ENCODE data around the gene FOXK2. TPM values are rescaled to one million over a fixed set of nuclear protein-coding genes. Genes with fewer than 3 reads are reported as not detected.

The FOXK2 gene
- total RNA-seq, 3 donors from 2014 or later (not counting 1 experiment from before 2014, with no cell fraction given): 42.5 to 50.0 (median 46.4) TPM

- Mint-ChIP-seq H3K4me1 (peaks cover 0 to 8% of the 10 kb centered on the region in 2 donors), H3K4me3 (no peak overlapping the region), H3K27me3 (ENCODE audit: low read depth in 2 of 2) (no peaks in the 10 kb centered on the region), H3K9me3 (no peaks in the 10 kb centered on the region), H3K27ac (no peak overlapping the region), H3K36me3 (no peaks in the 10 kb centered on the region)
- intact Hi-C loops (cut with micrococcal nuclease): no loop called here
- H3K27me3 ChIP-seq (ENCODE audit: control insufficient read depth, insufficient read depth, low read length): no peaks in the 10 kb centered on the region
- H3K27ac ChIP-seq (ENCODE audit: low read length): no peak overlapping the region
- H3K9me3 ChIP-seq (ENCODE audit: control insufficient read depth, insufficient read depth, low read length): no peaks in the 10 kb centered on the region
- DNase-seq (no peak), ATAC-seq (no peak)
- H3K4me1 ChIP-seq (ENCODE audit: control insufficient read depth, insufficient read depth, low read length): peaks cover 6% of the 10 kb centered on the region
- TF ChIP-seq CTCF (IDR thresholded peaks at IDR 0.05): no peak
- H3K4me3 ChIP-seq (ENCODE audit: low read length): no peak overlapping the region
- H3K36me3 ChIP-seq (ENCODE audit: control insufficient read depth, insufficient read depth, low read length): no peaks in the 10 kb centered on the region
- WGBS (ENCODE audit: insufficient coverage): 92% methylated on average over 30 of the region's 30 CpGs
These were observed 134.4 kb downstream of the FOXK2 start for GRCh38 chr17:82653651-82654528.

Other genes with a start within 250 kb of the FOXK2 start
- 100 to 1,000 TPM; 423 to 475 (median 468) TPM for gene CSNK1D, start 246.0 kb upstream of the FOXK2 start, total RNA-seq
- gene CD7, start 202.1 kb upstream of the FOXK2 start, total RNA-seq: 100 to 1,000 TPM; 464 to 564 (median 522) TPM
- 10 to 100 TPM in 1 of 3 donors, 1 to 10 TPM in 2; 3.6 to 11.2 (median 6.3) TPM for gene SECTM1, start 186.0 kb upstream of the FOXK2 start, total RNA-seq
- not detected for gene TEX19, start 160.5 kb upstream of the FOXK2 start, total RNA-seq
- under 1 TPM in 1 of 3 donors, not detected in 2; 0.28 TPM for gene UTS2R, start 148.0 kb upstream of the FOXK2 start, total RNA-seq
- gene HEXD, start 101.4 kb upstream of the FOXK2 start, total RNA-seq: 10 to 100 TPM; 35.7 to 57.4 (median 51.5) TPM
- 10 to 100 TPM; 21.6 to 28.6 (median 23.3) TPM for gene OGFOD3, start 101.1 kb upstream of the FOXK2 start, total RNA-seq
- gene CYBC1, start 69.0 kb upstream of the FOXK2 start, total RNA-seq: 100 to 1,000 TPM; 168 to 219 (median 192) TPM
- gene NARF, start 61.0 kb upstream of the FOXK2 start, total RNA-seq: 100 to 1,000 TPM; 130 to 203 (median 158) TPM
- 100 to 1,000 TPM in 1 of 3 donors, 10 to 100 TPM in 2; 81.8 to 112 (median 94.6) TPM for gene WDR45B, start 128.7 kb downstream of the FOXK2 start, total RNA-seq
- gene RAB40B, start 179.0 kb downstream of the FOXK2 start, total RNA-seq: 1 to 10 TPM; 3.7 to 7.3 (median 4.0) TPM
- gene FN3KRP, start 197.0 kb downstream of the FOXK2 start, total RNA-seq: 10 to 100 TPM; 29.4 to 42.3 (median 32.0) TPM
- 1 to 10 TPM; 4.9 to 6.1 (median 5.5) TPM for gene FN3K, start 215.9 kb downstream of the FOXK2 start, total RNA-seq
- 100 to 1,000 TPM in 2 of 3 donors, 10 to 100 TPM in 1; 92.0 to 149 (median 132) TPM for gene TBCD, start 232.3 kb downstream of the FOXK2 start, total RNA-seq

Data from natural killer cell (primary cell).